Ovary (tissue), 9 donors: Measurements from ENCODE around the gene SPEG. TPM values are rescaled to one million over a fixed set of nuclear protein-coding genes. Genes with fewer than 3 reads are reported as not detected.

Experiments used
- DNase-seq, 5 donors: peaks; one replicate each; pipeline ENCODE4 v3.0.0-alpha.2; 2019 to 2020
- H3K27ac ChIP-seq, 2 donors: fragments of 200-600 bp; one replicate each; pipeline versions ENCODE4 v1.5.1 to v1.8.0; 2019 to 2022
- H3K27me3 ChIP-seq: fragments of 200-600 bp; one replicate; pipeline ENCODE4 v1.8.0; 2022
- H3K36me3 ChIP-seq: fragments of 200-600 bp; sonication (generic); one replicate; pipeline ENCODE4 v1.5.1; 2019
- H3K4me1 ChIP-seq: one replicate; pipeline ENCODE4 v1.8.1; 2013; ENCODE audit warnings: mild to moderate bottlenecking, moderate library complexity; ENCODE audit not compliant: insufficient read depth
- H3K4me3 ChIP-seq: fragments of 200-600 bp; sonication (generic); one replicate; pipeline ENCODE4 v1.5.1; 2017
- H3K9me3 ChIP-seq, 2 donors: fragments of 200-600 bp in 1 of 2; sonication (generic) in 1 of 2; one replicate each; pipeline versions ENCODE4 v1.5.1 to v1.8.1; 2013 to 2019; ENCODE audit warnings: mild to moderate bottlenecking in 1 of 2, moderate library complexity in 1 of 2
- EP300 ChIP-seq: sonication (generic); formaldehyde crosslinking; IDR thresholded peaks from one replicate; pipeline ENCODE4 v1.6.1; 2017; ENCODE audit warnings: antibody characterized with exemption
- POLR2A ChIP-seq: fragments of 450-650 bp; IDR thresholded peaks from one replicate; pipeline ENCODE4 v1.6.1; 2017; ENCODE audit warnings: antibody characterized with exemption, mild to moderate bottlenecking, moderate library complexity
- WGBS, 3 donors: extraction: QIAGEN DNeasy Blood & Tissue Kit in 1 of 3; methylation state at CpG; one replicate each; pipeline versions ENCODE4 v1.1.5 to v1.1.7; 2013 to 2017; 5-methylcytosine and 5-hydroxymethylcytosine counted together
- intact Hi-C, 4 donors: fragments of 100-400 bp; cut with DNase I; formaldehyde crosslinking; loops; one replicate each; pipeline versions ENCODE4 v1.11.0 to v1.15.1; 2022 to 2023
- polyA plus RNA-seq, 2 donors: library from polyadenylated mRNA; stranded (reverse); fragments of 200-250 nt in 1 of 2; fragments of 350-450 nt in 1 of 2; fragmentation: Illumina TruSeq in 1 of 2; extraction: RNeasy Lipid Tissue Mini Kit (QIAGEN cat#74804) in 1 of 2; gene quantifications; one replicate each; pipeline ENCODE4 v1.2.3, GENCODE V29; 2013 to 2014
- total RNA-seq, 7 donors: library from RNA; depleted of rRNA in 2 of 7; stranded (reverse); fragments of >200 nt in 2 of 7; fragmentation: NEBNext Ultra II Directional in 3 of 7; extraction: Animal tissue kit (Norgen Biotek cat#: 25700) in 3 of 7; gene quantifications; one replicate each; pipeline versions ENCODE4 v1.1.0 to v1.2.4, GENCODE V29; 2016 to 2023
- TF ChIP-seq, protein P1 (sequence below), 3 donors: fragments of 450-650 bp in 2 of 3; fragments of 200-600 bp in 1 of 3; IDR thresholded peaks; one replicate each; pipeline versions ENCODE4 v1.5.1 to v1.8.0; 2016 to 2022; ENCODE audit warnings: antibody characterized with exemption in 3 of 3, mild to moderate bottlenecking in 1 of 3
- donor health status: DM: no; HTN: no; CAD: no; lungs with moderate emphysema.
- donor health status: DM: no; HTN: no; CAD: no.
- donor health status: Bipolar disorder and iron deficiency.
- donor health status: DM: yes; HTN: yes; CAD: no.
- donor health status: DM: no; HTN: no; CAD: no.
- donor health status: DM: yes; HTN: yes; CAD: no.

The SPEG gene
- total and polyA plus RNA-seq, 9 donors: 9.9 to 79.7 (median 29.6) TPM

DNA sequence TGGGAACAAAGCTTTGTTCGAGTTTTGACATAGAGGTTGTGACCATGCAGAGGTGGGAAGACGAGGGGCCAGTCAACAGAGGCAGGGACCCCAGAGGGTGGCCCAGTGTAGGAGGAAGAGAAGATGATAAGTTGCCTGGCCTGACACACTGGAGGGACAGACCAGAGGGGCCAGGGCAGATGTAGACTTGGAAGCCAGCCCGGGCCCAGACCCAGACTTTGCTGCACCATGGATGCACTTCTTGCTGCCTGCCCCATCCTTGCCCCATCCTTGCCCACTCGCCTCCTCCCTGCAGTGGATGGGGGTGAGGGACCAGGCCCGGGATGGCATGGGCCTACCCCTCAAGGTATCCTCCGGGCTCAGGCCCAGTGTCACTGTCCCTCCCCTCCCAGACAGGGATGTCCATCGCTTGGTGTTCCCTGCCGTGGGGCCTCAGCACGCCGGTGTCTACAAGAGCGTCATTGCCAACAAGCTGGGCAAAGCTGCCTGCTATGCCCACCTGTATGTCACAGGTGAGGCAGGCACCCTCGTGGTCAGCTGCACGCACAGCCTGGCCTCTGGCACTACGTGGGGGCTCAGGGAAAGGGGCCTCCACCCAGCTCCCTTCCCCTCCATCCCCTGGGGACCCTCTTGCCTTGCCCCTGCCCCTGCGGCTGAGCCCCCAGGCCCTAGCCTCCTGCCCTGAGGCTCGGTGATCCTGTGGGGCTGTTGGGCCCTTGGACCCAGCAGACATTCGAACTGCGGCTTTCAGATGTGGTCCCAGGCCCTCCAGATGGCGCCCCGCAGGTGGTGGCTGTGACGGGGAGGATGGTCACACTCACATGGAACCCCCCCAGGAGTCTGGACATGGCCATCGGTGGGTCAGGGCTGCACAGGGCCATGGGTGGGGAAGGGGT lies 37.1 kb downstream of the SPEG start:
- Histone ChIP-seq H3K4me3 (no peak overlapping the region), H3K27me3 (no peaks in the 10 kb centered on the region), H3K27ac (no peak overlapping the region), H3K4me1 (peaks cover 1% of the 10 kb centered on the region), H3K36me3 (no peaks in the 10 kb centered on the region), H3K9me3 (no peaks in the 10 kb centered on the region)
- no peak for TF ChIP-seq POLR2A
- no peak for TF ChIP-seq EP300
- TF ChIP-seq, protein P1, sequence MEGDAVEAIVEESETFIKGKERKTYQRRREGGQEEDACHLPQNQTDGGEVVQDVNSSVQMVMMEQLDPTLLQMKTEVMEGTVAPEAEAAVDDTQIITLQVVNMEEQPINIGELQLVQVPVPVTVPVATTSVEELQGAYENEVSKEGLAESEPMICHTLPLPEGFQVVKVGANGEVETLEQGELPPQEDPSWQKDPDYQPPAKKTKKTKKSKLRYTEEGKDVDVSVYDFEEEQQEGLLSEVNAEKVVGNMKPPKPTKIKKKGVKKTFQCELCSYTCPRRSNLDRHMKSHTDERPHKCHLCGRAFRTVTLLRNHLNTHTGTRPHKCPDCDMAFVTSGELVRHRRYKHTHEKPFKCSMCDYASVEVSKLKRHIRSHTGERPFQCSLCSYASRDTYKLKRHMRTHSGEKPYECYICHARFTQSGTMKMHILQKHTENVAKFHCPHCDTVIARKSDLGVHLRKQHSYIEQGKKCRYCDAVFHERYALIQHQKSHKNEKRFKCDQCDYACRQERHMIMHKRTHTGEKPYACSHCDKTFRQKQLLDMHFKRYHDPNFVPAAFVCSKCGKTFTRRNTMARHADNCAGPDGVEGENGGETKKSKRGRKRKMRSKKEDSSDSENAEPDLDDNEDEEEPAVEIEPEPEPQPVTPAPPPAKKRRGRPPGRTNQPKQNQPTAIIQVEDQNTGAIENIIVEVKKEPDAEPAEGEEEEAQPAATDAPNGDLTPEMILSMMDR (IDR thresholded peaks at IDR 0.05): no peak
- DNase-seq: no peak
- 84 to 89% (median 88%) methylated on average over 21 to 22 of the region's 22 CpGs for WGBS, 3 donors
- intact Hi-C loops: loop anchor here in 3 of 4 donors (5.0 to 10.0 kb wide), 3 partner anchors 51 to 63 kb away; no protein-coding TSS in a partner anchor

DNA sequence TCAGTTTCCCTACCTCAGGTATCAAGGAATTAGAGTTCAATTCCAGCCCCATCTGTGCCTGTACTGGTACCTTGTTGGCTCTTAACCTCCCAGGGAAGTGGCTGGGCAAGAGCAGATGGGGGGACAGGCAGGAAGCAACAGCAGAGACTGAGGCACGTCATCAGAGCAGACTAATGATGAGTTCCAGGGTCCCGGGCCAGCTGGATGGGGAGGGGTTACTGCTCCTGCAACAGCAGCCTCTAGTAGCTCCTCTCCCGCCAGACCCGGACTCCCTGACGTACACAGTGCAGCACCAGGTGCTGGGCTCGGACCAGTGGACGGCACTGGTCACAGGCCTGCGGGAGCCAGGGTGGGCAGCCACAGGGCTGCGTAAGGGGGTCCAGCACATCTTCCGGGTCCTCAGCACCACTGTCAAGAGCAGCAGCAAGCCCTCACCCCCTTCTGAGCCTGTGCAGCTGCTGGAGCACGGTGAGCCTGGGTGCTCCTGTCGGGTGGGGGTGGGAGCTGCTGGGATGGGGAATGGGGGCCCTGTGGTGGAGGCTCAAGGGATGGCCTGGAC lies 38.1 kb downstream of the SPEG start:
- H3K36me3 ChIP-seq: no peaks in the 10 kb centered on the region
- no peak for TF ChIP-seq POLR2A
- intact Hi-C loops: loop anchor here in 3 of 4 donors (5.0 to 10.0 kb wide), 3 partner anchors 50 to 62 kb away; no protein-coding TSS in a partner anchor
- peaks cover 3% of the 10 kb centered on the region for H3K4me1 ChIP-seq
- WGBS, 3 donors: 86 to 87% (median 86%) methylated on average over 12 of the region's 12 CpGs
- H3K4me3 ChIP-seq: no peak overlapping the region
- no peak for DNase-seq
- no peaks in the 10 kb centered on the region for H3K9me3 ChIP-seq
- H3K27ac ChIP-seq: no peak overlapping the region
- H3K27me3 ChIP-seq: no peaks in the 10 kb centered on the region

DNA sequence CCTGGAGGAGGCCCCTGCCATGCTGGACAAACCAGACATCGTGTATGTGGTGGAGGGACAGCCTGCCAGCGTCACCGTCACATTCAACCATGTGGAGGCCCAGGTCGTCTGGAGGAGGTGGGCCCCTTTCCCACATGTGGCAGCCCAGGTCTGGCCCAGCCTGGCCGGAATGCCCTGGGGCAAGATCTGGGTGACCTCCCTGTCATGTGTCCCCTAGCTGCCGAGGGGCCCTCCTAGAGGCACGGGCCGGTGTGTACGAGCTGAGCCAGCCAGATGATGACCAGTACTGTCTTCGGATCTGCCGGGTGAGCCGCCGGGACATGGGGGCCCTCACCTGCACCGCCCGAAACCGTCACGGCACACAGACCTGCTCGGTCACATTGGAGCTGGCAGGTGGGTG lies 38.9 kb downstream of the SPEG start:
- no peak overlapping the region for H3K27ac ChIP-seq
- intact Hi-C loops: loop anchor here in 3 of 4 donors (5.0 to 10.0 kb wide), 3 partner anchors 49 to 61 kb away; no protein-coding TSS in a partner anchor
- H3K27me3 ChIP-seq: no peaks in the 10 kb centered on the region
- 86 to 91% (median 89%) methylated on average over 14 to 18 of the region's 18 CpGs for WGBS, 3 donors
- H3K36me3 ChIP-seq: no peaks in the 10 kb centered on the region
- TF ChIP-seq, protein P1 (IDR thresholded peaks at IDR 0.05): no peak
- TF ChIP-seq POLR2A (no peak), EP300 (no peak)
- DNase-seq: no peak
- no peaks in the 10 kb centered on the region for H3K9me3 ChIP-seq
- H3K4me1 ChIP-seq: peaks cover 3% of the 10 kb centered on the region
- H3K4me3 ChIP-seq: no peak overlapping the region

DNA sequence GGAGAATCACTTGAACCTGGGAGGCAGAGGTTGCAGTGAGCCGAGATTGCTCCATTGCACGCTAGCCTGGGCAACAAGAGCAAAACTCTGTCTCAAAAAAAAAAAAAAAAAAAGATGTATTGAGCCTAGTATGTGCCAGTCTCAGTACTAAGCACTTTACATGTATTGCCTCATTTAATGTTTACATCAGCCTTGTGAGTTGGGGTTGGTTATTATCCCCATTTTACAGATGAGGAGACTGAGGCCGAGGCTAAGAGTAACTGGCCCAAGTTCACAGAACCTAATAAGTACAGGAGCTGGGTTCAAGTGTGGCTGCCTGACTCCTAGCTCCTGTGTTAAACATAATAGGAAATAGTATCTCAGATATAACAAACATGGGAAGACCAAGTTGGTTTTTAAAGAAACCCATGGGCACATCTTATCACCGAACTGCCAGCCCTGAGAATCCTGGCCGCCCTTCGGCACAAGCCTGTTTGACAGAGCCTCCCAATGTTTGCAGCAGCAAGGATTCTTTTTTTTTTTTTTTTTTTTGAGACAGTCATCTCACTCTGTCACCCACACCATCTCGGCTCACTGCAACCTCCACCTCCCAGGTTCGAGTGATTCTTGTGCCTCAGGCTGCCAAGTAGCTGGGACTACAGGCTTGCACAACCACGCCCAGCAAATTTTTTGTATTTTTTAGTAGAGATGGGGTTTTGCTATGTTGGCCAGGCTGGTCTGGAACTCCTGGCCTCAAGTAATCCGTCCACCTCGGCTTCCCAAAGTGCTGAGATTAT lies 39.8 kb downstream of the SPEG start:
- TF ChIP-seq, protein P1 (IDR thresholded peaks at IDR 0.05): no peak
- TF ChIP-seq POLR2A (no peak), EP300 (no peak)
- no peaks in the 10 kb centered on the region for H3K36me3 ChIP-seq
- intact Hi-C loops: loop anchor here in 3 of 4 donors (5.0 to 10.0 kb wide), 3 partner anchors 48 to 60 kb away; no protein-coding TSS in a partner anchor
- H3K27me3 ChIP-seq: no peaks in the 10 kb centered on the region
- H3K4me1 ChIP-seq: peaks cover 3% of the 10 kb centered on the region
- no peak for DNase-seq
- WGBS, 3 donors: 80 to 81% (median 81%) methylated on average over 11 of the region's 11 CpGs
- H3K27ac ChIP-seq: no peak overlapping the region
- no peak overlapping the region for H3K4me3 ChIP-seq
- H3K9me3 ChIP-seq: no peaks in the 10 kb centered on the region
